Measurements from ENCODE around the gene AR. TPM values are rescaled to one million over a fixed set of nuclear protein-coding genes. Genes with fewer than 3 reads are reported as not detected.
A peak's percentile ranks its signal among the peaks of the same experiment; 100 is the strongest.

AR gene
- total and polyA plus RNA-seq, 2 donors (not counting 3 experiments of a cell fraction or from before 2014, with no cell fraction given): 9.3 to 16.0 TPM

DNA sequence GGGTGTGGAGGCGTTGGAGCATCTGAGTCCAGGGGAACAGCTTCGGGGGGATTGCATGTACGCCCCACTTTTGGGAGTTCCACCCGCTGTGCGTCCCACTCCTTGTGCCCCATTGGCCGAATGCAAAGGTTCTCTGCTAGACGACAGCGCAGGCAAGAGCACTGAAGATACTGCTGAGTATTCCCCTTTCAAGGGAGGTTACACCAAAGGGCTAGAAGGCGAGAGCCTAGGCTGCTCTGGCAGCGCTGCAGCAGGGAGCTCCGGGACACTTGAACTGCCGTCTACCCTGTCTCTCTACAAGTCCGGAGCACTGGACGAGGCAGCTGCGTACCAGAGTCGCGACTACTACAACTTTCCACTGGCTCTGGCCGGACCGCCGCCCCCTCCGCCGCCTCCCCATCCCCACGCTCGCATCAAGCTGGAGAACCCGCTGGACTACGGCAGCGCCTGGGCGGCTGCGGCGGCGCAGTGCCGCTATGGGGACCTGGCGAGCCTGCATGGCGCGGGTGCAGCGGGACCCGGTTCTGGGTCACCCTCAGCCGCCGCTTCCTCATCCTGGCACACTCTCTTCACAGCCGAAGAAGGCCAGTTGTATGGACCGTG is 2.2 kb downstream of the AR start:
- BruUV-seq (replicated peaks): TSS peak; percentile 7
- H3K4me3 ChIP-seq (replicated peaks in 1 of 3; ENCODE audit: insufficient read depth in 1 of 3, low read depth in 1 of 3, low read length in 3 of 3): peak overlapping the region; percentile 1 to 61 (median 49)
- ChIA-PET POLR2A (no interaction called here), CTCF (interaction anchor here (1.5 to 2.6 kb wide), 3 partner anchors 8 to 473 kb away, joined by 4 to 11 read pairs (median 8); no protein-coding TSS in a partner anchor)
- H3K79me2 ChIP-seq (ENCODE audit: control insufficient read depth, insufficient read depth, low read length): peaks cover 1% of the 10 kb centered on the region
- dilution Hi-C loops (cut with MboI; ENCODE audit: extremely low pct_ligation_motif_present, low sequenced_read_pairs): no loop called here
- no peaks in the 10 kb centered on the region for H3K36me3 ChIP-seq (ENCODE audit: control insufficient read depth in 2 of 2, extremely low read depth in 1 of 2, insufficient read depth in 2 of 2, low read length in 2 of 2)
- intact Hi-C loops (cut with micrococcal nuclease): loop anchor here (2.0 to 10.0 kb wide), 3 partner anchors 69 to 469 kb away; no protein-coding TSS in a partner anchor
- H4K20me1 ChIP-seq (replicated peaks; ENCODE audit: control insufficient read depth, extremely low read depth, insufficient read depth, low read length): no peaks in the 10 kb centered on the region
- no peaks in the 10 kb centered on the region for H3K27me3 ChIP-seq (ENCODE audit: control insufficient read depth in 2 of 2, insufficient read depth in 2 of 2, low read length in 2 of 2)
- peak overlapping the region; percentile 25 for H3K9ac ChIP-seq (replicated peaks; ENCODE audit: extremely low read depth, insufficient read depth, low read length)
- DNase-seq (ENCODE audit: low read depth, low spot score) (peak; percentile 41), FAIRE-seq (peak; percentile 75)
- peaks cover 21% of the 10 kb centered on the region for H3K4me1 ChIP-seq (ENCODE audit: control insufficient read depth, extremely low read depth, insufficient read depth, low read length)
- H3K9me1 ChIP-seq (replicated peaks; ENCODE audit: control insufficient read depth, extremely low read depth, insufficient read depth, low read length): no peaks in the 10 kb centered on the region
- H3K27ac ChIP-seq (ENCODE audit: insufficient read depth, low read depth, low read length): no peak overlapping the region
- no peak for TF ChIP-seq FOS (IDR thresholded peaks at IDR 0.05; ENCODE audit: borderline replicate concordance, insufficient read depth, low read length)
- no peak for TF ChIP-seq EZH2 (IDR thresholded peaks at IDR 0.05; ENCODE audit: borderline replicate concordance, low read depth, low read length, severe bottlenecking)
- TF ChIP-seq MYC (IDR thresholded peaks at IDR 0.05; ENCODE audit: low read depth, low read length): no peak
- TF ChIP-seq, protein P1, sequence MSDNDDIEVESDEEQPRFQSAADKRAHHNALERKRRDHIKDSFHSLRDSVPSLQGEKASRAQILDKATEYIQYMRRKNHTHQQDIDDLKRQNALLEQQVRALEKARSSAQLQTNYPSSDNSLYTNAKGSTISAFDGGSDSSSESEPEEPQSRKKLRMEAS (IDR thresholded peaks at IDR 0.05; ENCODE audit: insufficient read depth, insufficient read length): no peak
- TF ChIP-seq, protein P2, sequence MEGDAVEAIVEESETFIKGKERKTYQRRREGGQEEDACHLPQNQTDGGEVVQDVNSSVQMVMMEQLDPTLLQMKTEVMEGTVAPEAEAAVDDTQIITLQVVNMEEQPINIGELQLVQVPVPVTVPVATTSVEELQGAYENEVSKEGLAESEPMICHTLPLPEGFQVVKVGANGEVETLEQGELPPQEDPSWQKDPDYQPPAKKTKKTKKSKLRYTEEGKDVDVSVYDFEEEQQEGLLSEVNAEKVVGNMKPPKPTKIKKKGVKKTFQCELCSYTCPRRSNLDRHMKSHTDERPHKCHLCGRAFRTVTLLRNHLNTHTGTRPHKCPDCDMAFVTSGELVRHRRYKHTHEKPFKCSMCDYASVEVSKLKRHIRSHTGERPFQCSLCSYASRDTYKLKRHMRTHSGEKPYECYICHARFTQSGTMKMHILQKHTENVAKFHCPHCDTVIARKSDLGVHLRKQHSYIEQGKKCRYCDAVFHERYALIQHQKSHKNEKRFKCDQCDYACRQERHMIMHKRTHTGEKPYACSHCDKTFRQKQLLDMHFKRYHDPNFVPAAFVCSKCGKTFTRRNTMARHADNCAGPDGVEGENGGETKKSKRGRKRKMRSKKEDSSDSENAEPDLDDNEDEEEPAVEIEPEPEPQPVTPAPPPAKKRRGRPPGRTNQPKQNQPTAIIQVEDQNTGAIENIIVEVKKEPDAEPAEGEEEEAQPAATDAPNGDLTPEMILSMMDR (IDR thresholded peaks at IDR 0.05; ENCODE audit: extremely low read depth in 1 of 2, insufficient read depth in 1 of 2, low read depth in 1 of 2, low read length in 2 of 2): no peak
- no peak for TF ChIP-seq GATA2 (IDR thresholded peaks at IDR 0.05; ENCODE audit: insufficient read depth, insufficient read length, low read depth, low read length)
- no peak for TF ChIP-seq POLR2A (IDR thresholded peaks at IDR 0.05; ENCODE audit: low read depth, low read length)
- TF ChIP-seq POLR2AphosphoS5 (IDR thresholded peaks at IDR 0.05; ENCODE audit: insufficient read depth, low read depth, low read length): no peak
- peak overlapping the region; percentile 12 for H2AFZ ChIP-seq (ENCODE audit: low read depth, low read length)
- no peaks in the 10 kb centered on the region for H3K9me3 ChIP-seq (replicated peaks; ENCODE audit: control insufficient read depth, insufficient read depth, low read length)
- H3K4me2 ChIP-seq (ENCODE audit: insufficient read depth, low read length): peak overlapping the region; percentile 52
